KMS-11 (cell line): ENCODE measurements around the gene TMEM145.
A peak's percentile ranks its signal among the peaks of the same experiment; 100 is the strongest.

Source experiments
- H2AFZ ChIP-seq: fragments of 200-600 bp; sonication (generic); 2 replicates; pipeline ENCODE4 v1.6.1; 2016; ENCODE audit warnings: antibody characterized with exemption, mixed run types, low read depth
- H3K27ac ChIP-seq: fragments of 200-600 bp; sonication (generic); 2 replicates; pipeline ENCODE4 v1.6.1; 2016; ENCODE audit warnings: mild to moderate bottlenecking, mixed run types
- H3K27me3 ChIP-seq: fragments of 200-600 bp; sonication (generic); 2 replicates; pipeline ENCODE4 v1.6.1; 2017; ENCODE audit warnings: mild to moderate bottlenecking, low read depth, mixed run types, moderate library complexity; ENCODE audit not compliant: insufficient read depth
- H3K36me3 ChIP-seq: fragments of 200-600 bp; sonication (generic); 2 replicates; pipeline ENCODE4 v1.6.1; 2017; ENCODE audit warnings: mild to moderate bottlenecking, mixed run types; ENCODE audit not compliant: insufficient read depth
- H3K4me1 ChIP-seq: fragments of 200-600 bp; sonication (generic); 2 replicates; pipeline ENCODE4 v1.6.1; 2016; ENCODE audit warnings: mild to moderate bottlenecking, low read depth, mixed run types; ENCODE audit not compliant: poor library complexity, severe bottlenecking
- H3K4me2 ChIP-seq: fragments of 200-600 bp; sonication (generic); 2 replicates; pipeline ENCODE4 v1.7.0; 2016; ENCODE audit warnings: mild to moderate bottlenecking, mixed run types
- H3K4me3 ChIP-seq: fragments of 200-600 bp; sonication (generic); IDR thresholded peaks from 2 replicates; pipeline ENCODE4 v1.6.1; 2017; ENCODE audit warnings: low read depth, low read length, mixed read lengths; ENCODE audit not compliant: insufficient read depth
- H3K79me2 ChIP-seq: fragments of 200-600 bp; sonication (generic); 2 replicates; pipeline ENCODE4 v1.6.1; 2016; ENCODE audit warnings: low read depth, mixed run types; ENCODE audit not compliant: insufficient read depth
- H3K9ac ChIP-seq: fragments of 200-600 bp; sonication (generic); 2 replicates; pipeline ENCODE4 v1.6.1; 2016; ENCODE audit warnings: mild to moderate bottlenecking, mixed run types
- H4K20me1 ChIP-seq: fragments of 200-600 bp; sonication (generic); 2 replicates; pipeline ENCODE4 v1.6.1; 2016; ENCODE audit warnings: mild to moderate bottlenecking, mixed run types; ENCODE audit not compliant: insufficient read depth
- CTCF ChIP-seq: fragments of 200-600 bp; sonication (generic); conservative IDR thresholded peaks from 2 replicates; pipeline ENCODE4 v1.6.1; 2017; ENCODE audit warnings: low read depth, mild to moderate bottlenecking, antibody characterized with exemption, low read length, moderate library complexity, mixed read lengths

TMEM145 gene

GRCh38 chr19:42284591-42285341 is 28.3 kb upstream of the TMEM145 start:
- Histone ChIP-seq H2AFZ (no peak overlapping the region), H3K36me3 (no peaks in the 10 kb centered on the region; the same call in 1 of the 2 replicates), H3K4me1 (peaks cover 45% of the 10 kb centered on the region), H3K27me3 (no peaks in the 10 kb centered on the region), H3K4me3 (no peak overlapping the region), H3K9ac (no peak overlapping the region; the same call in 1 of the 2 replicates), H3K79me2 (no peaks in the 10 kb centered on the region), H3K27ac (no peak overlapping the region), H3K4me2 (peak overlapping the region; percentile 91), H4K20me1 (no peaks in the 10 kb centered on the region)
- no peak for TF ChIP-seq CTCF

- H3K4me2 ChIP-seq, result peak overlapping the region; percentile 91; the same call in 1 of the 2 replicates
- H2AFZ ChIP-seq, result no peak overlapping the region
- no peaks in the 10 kb centered on the region for H4K20me1 ChIP-seq
- no peak overlapping the region for H3K4me3 ChIP-seq
- H3K27ac ChIP-seq, result no peak overlapping the region
- no peaks in the 10 kb centered on the region for H3K27me3 ChIP-seq
- no peaks in the 10 kb centered on the region; the same call in 1 of the 2 replicates for H3K36me3 ChIP-seq
- H3K9ac ChIP-seq, result no peak overlapping the region
- H3K4me1 ChIP-seq, result peaks cover 39% of the 10 kb centered on the region
- H3K79me2 ChIP-seq, result no peaks in the 10 kb centered on the region
- no peak for TF ChIP-seq CTCF
These were observed 27.6 kb upstream of the TMEM145 start for GRCh38 chr19:42285541-42285941.

- no peak overlapping the region for H3K9ac ChIP-seq
- no peak overlapping the region for H3K27ac ChIP-seq
- no peaks in the 10 kb centered on the region; the same call in 1 of the 2 replicates for H3K36me3 ChIP-seq
- H2AFZ ChIP-seq, result no peak overlapping the region
- H3K4me1 ChIP-seq, result peaks cover 39% of the 10 kb centered on the region
- H3K4me3 ChIP-seq, result no peak overlapping the region
- H3K4me2 ChIP-seq, result no peak overlapping the region; the same call in 1 of the 2 replicates
- H4K20me1 ChIP-seq, result no peaks in the 10 kb centered on the region
- no peak for TF ChIP-seq CTCF
- no peaks in the 10 kb centered on the region for H3K27me3 ChIP-seq
- no peaks in the 10 kb centered on the region for H3K79me2 ChIP-seq
These were observed 27.1 kb upstream of the TMEM145 start for GRCh38 chr19:42285988-42286348.

GRCh38 chr19:42286349-42287016 is 26.6 kb upstream of the TMEM145 start:
- Histone ChIP-seq H3K27ac (no peak overlapping the region), H2AFZ (no peak overlapping the region), H3K9ac (no peak overlapping the region), H3K79me2 (no peaks in the 10 kb centered on the region), H3K4me2 (no peak overlapping the region), H3K4me3 (no peak overlapping the region), H4K20me1 (no peaks in the 10 kb centered on the region), H3K36me3 (no peaks in the 10 kb centered on the region; the same call in 1 of the 2 replicates), H3K4me1 (peaks cover 35% of the 10 kb centered on the region), H3K27me3 (no peaks in the 10 kb centered on the region)
- TF ChIP-seq CTCF, result no peak
